Measurements from ENCODE around the gene DMBT1.

DMBT1 gene

GRCh38 chr10:122639801-122640200 lies 79.2 kb downstream of the DMBT1 start:
- Histone ChIP-seq H3K4me3 (ENCODE audit: low read depth, low read length) (no peak overlapping the region), H3K4me1 (ENCODE audit: control insufficient read depth, insufficient read depth, low read length) (no peaks in the 10 kb centered on the region), H3K27me3 (ENCODE audit: control insufficient read depth, insufficient read depth, low read length) (no peaks in the 10 kb centered on the region), H3K36me3 (ENCODE audit: control insufficient read depth, insufficient read depth, low read length) (no peaks in the 10 kb centered on the region), H3K9ac (ENCODE audit: low read depth, low read length) (no peak overlapping the region), H3K9me3 (ENCODE audit: control insufficient read depth, insufficient read depth, low read length) (no peaks in the 10 kb centered on the region)

GRCh38 chr10:122640921-122641320 lies 80.4 kb downstream of the DMBT1 start:
- Histone ChIP-seq H3K36me3 (ENCODE audit: control insufficient read depth, insufficient read depth, low read length) (no peaks in the 10 kb centered on the region), H3K4me3 (ENCODE audit: low read depth, low read length) (no peak overlapping the region), H3K27me3 (ENCODE audit: control insufficient read depth, insufficient read depth, low read length) (no peaks in the 10 kb centered on the region), H3K9me3 (ENCODE audit: control insufficient read depth, insufficient read depth, low read length) (no peaks in the 10 kb centered on the region), H3K9ac (ENCODE audit: low read depth, low read length) (no peak overlapping the region), H3K4me1 (ENCODE audit: control insufficient read depth, insufficient read depth, low read length) (no peaks in the 10 kb centered on the region)

GRCh38 chr10:122642726-122643605 lies 82.4 kb downstream of the DMBT1 start:
- no peak overlapping the region for H3K4me3 ChIP-seq (ENCODE audit: low read depth, low read length)

GRCh38 chr10:122643931-122644534 lies 83.5 kb downstream of the DMBT1 start:
- H3K36me3 ChIP-seq (ENCODE audit: control insufficient read depth, insufficient read depth, low read length) = no peaks in the 10 kb centered on the region
- no peaks in the 10 kb centered on the region for H3K27me3 ChIP-seq (ENCODE audit: control insufficient read depth, insufficient read depth, low read length)
- H3K4me3 ChIP-seq (ENCODE audit: low read depth, low read length) = no peak overlapping the region
- no peaks in the 10 kb centered on the region for H3K9me3 ChIP-seq (ENCODE audit: control insufficient read depth, insufficient read depth, low read length)
- no peak overlapping the region for H3K9ac ChIP-seq (ENCODE audit: low read depth, low read length)
- peaks cover 2% of the 10 kb centered on the region for H3K4me1 ChIP-seq (ENCODE audit: control insufficient read depth, insufficient read depth, low read length)

More at GRCh38 chr10:122642726-122643605, 82.4 kb downstream of the DMBT1 start:
- Histone ChIP-seq H3K27me3 (ENCODE audit: control insufficient read depth, insufficient read depth, low read length) (no peaks in the 10 kb centered on the region), H3K9me3 (ENCODE audit: control insufficient read depth, insufficient read depth, low read length) (no peaks in the 10 kb centered on the region), H3K36me3 (ENCODE audit: control insufficient read depth, insufficient read depth, low read length) (no peaks in the 10 kb centered on the region), H3K9ac (ENCODE audit: low read depth, low read length) (no peak overlapping the region), H3K4me1 (ENCODE audit: control insufficient read depth, insufficient read depth, low read length) (no peaks in the 10 kb centered on the region)

- H3K9ac ChIP-seq (ENCODE audit: low read depth, low read length) = no peak overlapping the region
- no peak overlapping the region for H3K4me3 ChIP-seq (ENCODE audit: low read depth, low read length)
- H3K9me3 ChIP-seq (ENCODE audit: control insufficient read depth, insufficient read depth, low read length) = no peaks in the 10 kb centered on the region
- peaks cover 3% of the 10 kb centered on the region for H3K4me1 ChIP-seq (ENCODE audit: control insufficient read depth, insufficient read depth, low read length)
- H3K36me3 ChIP-seq (ENCODE audit: control insufficient read depth, insufficient read depth, low read length) = no peaks in the 10 kb centered on the region
- no peaks in the 10 kb centered on the region for H3K27me3 ChIP-seq (ENCODE audit: control insufficient read depth, insufficient read depth, low read length)
Measured at GRCh38 chr10:122646511-122647382, 86.2 kb downstream of the DMBT1 start.

GRCh38 chr10:122647383-122647968 lies 86.9 kb downstream of the DMBT1 start:
- no peak overlapping the region for H3K4me3 ChIP-seq (ENCODE audit: low read depth, low read length)
- H3K36me3 ChIP-seq (ENCODE audit: control insufficient read depth, insufficient read depth, low read length) = no peaks in the 10 kb centered on the region
- no peaks in the 10 kb centered on the region for H3K9me3 ChIP-seq (ENCODE audit: control insufficient read depth, insufficient read depth, low read length)
- no peaks in the 10 kb centered on the region for H3K27me3 ChIP-seq (ENCODE audit: control insufficient read depth, insufficient read depth, low read length)
- H3K4me1 ChIP-seq (ENCODE audit: control insufficient read depth, insufficient read depth, low read length) = peaks cover 3% of the 10 kb centered on the region
- H3K9ac ChIP-seq (ENCODE audit: low read depth, low read length) = no peak overlapping the region

GRCh38 chr10:122648599-122649428 lies 88.3 kb downstream of the DMBT1 start:
- Histone ChIP-seq H3K9me3 (ENCODE audit: control insufficient read depth, insufficient read depth, low read length) (no peaks in the 10 kb centered on the region), H3K27me3 (ENCODE audit: control insufficient read depth, insufficient read depth, low read length) (no peaks in the 10 kb centered on the region), H3K4me1 (ENCODE audit: control insufficient read depth, insufficient read depth, low read length) (peaks cover 3% of the 10 kb centered on the region), H3K36me3 (ENCODE audit: control insufficient read depth, insufficient read depth, low read length) (no peaks in the 10 kb centered on the region), H3K4me3 (ENCODE audit: low read depth, low read length) (no peak overlapping the region), H3K9ac (ENCODE audit: low read depth, low read length) (no peak overlapping the region)

- H3K27me3 ChIP-seq (ENCODE audit: control insufficient read depth, insufficient read depth, low read length) = no peaks in the 10 kb centered on the region
- H3K4me1 ChIP-seq (ENCODE audit: control insufficient read depth, insufficient read depth, low read length) = peaks cover 3% of the 10 kb centered on the region
- no peaks in the 10 kb centered on the region for H3K9me3 ChIP-seq (ENCODE audit: control insufficient read depth, insufficient read depth, low read length)
- H3K4me3 ChIP-seq (ENCODE audit: low read depth, low read length) = no peak overlapping the region
- no peaks in the 10 kb centered on the region for H3K36me3 ChIP-seq (ENCODE audit: control insufficient read depth, insufficient read depth, low read length)
- no peak overlapping the region for H3K9ac ChIP-seq (ENCODE audit: low read depth, low read length)
Measured at GRCh38 chr10:122649903-122650302, 89.3 kb downstream of the DMBT1 start.

GRCh38 chr10:122650331-122650730 lies 89.8 kb downstream of the DMBT1 start:
- Histone ChIP-seq H3K9me3 (ENCODE audit: control insufficient read depth, insufficient read depth, low read length) (no peaks in the 10 kb centered on the region), H3K4me3 (ENCODE audit: low read depth, low read length) (no peak overlapping the region), H3K27me3 (ENCODE audit: control insufficient read depth, insufficient read depth, low read length) (no peaks in the 10 kb centered on the region), H3K9ac (ENCODE audit: low read depth, low read length) (no peak overlapping the region), H3K36me3 (ENCODE audit: control insufficient read depth, insufficient read depth, low read length) (no peaks in the 10 kb centered on the region), H3K4me1 (ENCODE audit: control insufficient read depth, insufficient read depth, low read length) (peaks cover 3% of the 10 kb centered on the region)

GRCh38 chr10:122655524-122656307 lies 95.2 kb downstream of the DMBT1 start:
- no peak overlapping the region for H3K9ac ChIP-seq (ENCODE audit: low read depth, low read length)
- no peak overlapping the region for H3K4me3 ChIP-seq (ENCODE audit: low read depth, low read length)
- H3K4me1 ChIP-seq (ENCODE audit: control insufficient read depth, insufficient read depth, low read length) = no peaks in the 10 kb centered on the region
- H3K9me3 ChIP-seq (ENCODE audit: control insufficient read depth, insufficient read depth, low read length) = no peaks in the 10 kb centered on the region
- H3K27me3 ChIP-seq (ENCODE audit: control insufficient read depth, insufficient read depth, low read length) = no peaks in the 10 kb centered on the region
- H3K36me3 ChIP-seq (ENCODE audit: control insufficient read depth, insufficient read depth, low read length) = no peaks in the 10 kb centered on the region

Measured in iPS-15b (cell line).